Liver (tissue), 9 donors: ENCODE measurements around the gene SMPDL3A. TPM values are rescaled to one million over a fixed set of nuclear protein-coding genes. Genes with fewer than 3 reads are reported as not detected.

Source experiments
- DNase-seq: peaks from one replicate; pipeline ENCODE4 v3.0.0-alpha.2; 2017; ENCODE audit warnings: low spot score
- H3K27ac ChIP-seq, 2 donors: one replicate each; pipeline ENCODE4 v1.7.0; 2013; ENCODE audit warnings: inconsistent platforms in 2 of 2, low read length in 2 of 2, control low read depth in 1 of 2, low read depth in 1 of 2, mild to moderate bottlenecking in 1 of 2
- H3K27me3 ChIP-seq, 4 donors: one replicate each; pipeline versions ENCODE4 v1.6.1 to v1.7.0; 2013; ENCODE audit warnings: low read length in 3 of 4, inconsistent platforms in 1 of 4, mild to moderate bottlenecking in 1 of 4, moderate library complexity in 1 of 4; ENCODE audit not compliant: control insufficient read depth in 4 of 4, insufficient read depth in 4 of 4
- H3K36me3 ChIP-seq, 4 donors: one replicate each; pipeline versions ENCODE4 v1.6.1 to v1.7.0; 2013; ENCODE audit warnings: low read length in 3 of 4, mild to moderate bottlenecking in 3 of 4, low read depth in 1 of 4, moderate library complexity in 1 of 4; ENCODE audit not compliant: control insufficient read depth in 4 of 4, insufficient read depth in 3 of 4
- H3K4me1 ChIP-seq, 4 donors: one replicate each; pipeline versions ENCODE4 v1.6.1 to v1.7.0; 2013; ENCODE audit warnings: low read length in 3 of 4, mild to moderate bottlenecking in 3 of 4, moderate library complexity in 1 of 4; ENCODE audit not compliant: control insufficient read depth in 4 of 4, insufficient read depth in 4 of 4
- H3K4me3 ChIP-seq, 3 donors: one replicate each; pipeline versions ENCODE4 v1.6.1 to v1.7.0; 2013; ENCODE audit warnings: low read length in 3 of 3, control low read depth in 1 of 3, low read depth in 1 of 3, mild to moderate bottlenecking in 1 of 3
- H3K9ac ChIP-seq, 2 donors: one replicate each; pipeline ENCODE4 v1.7.0; 2013; ENCODE audit warnings: low read length in 2 of 2, mild to moderate bottlenecking in 2 of 2, moderate library complexity in 2 of 2, control low read depth in 1 of 2, low read depth in 1 of 2
- H3K9me3 ChIP-seq, 4 donors: one replicate each; pipeline versions ENCODE4 v1.6.1 to v1.7.0; 2013; ENCODE audit warnings: low read length in 3 of 4; ENCODE audit not compliant: control insufficient read depth in 4 of 4
- EGR1 ChIP-seq, 2 donors: IDR thresholded peaks; 2 replicates each; pipeline ENCODE4 v1.6.1; 2016 to 2018; ENCODE audit warnings: antibody characterized with exemption in 2 of 2, low read depth in 2 of 2
- FOXA1 ChIP-seq: IDR thresholded peaks from 2 replicates; pipeline ENCODE4 v1.6.1; 2016; ENCODE audit warnings: antibody characterized with exemption
- FOXA2 ChIP-seq: IDR thresholded peaks from 2 replicates; pipeline ENCODE4 v1.6.1; 2016; ENCODE audit warnings: antibody characterized with exemption
- GABPA ChIP-seq, 2 donors: IDR thresholded peaks in 1 of 2; conservative IDR thresholded peaks in 1 of 2; 2 replicates each; pipeline ENCODE4 v1.6.1; 2016; ENCODE audit warnings: antibody characterized with exemption in 2 of 2, mild to moderate bottlenecking in 1 of 2, moderate library complexity in 1 of 2
- HNF4A ChIP-seq, 2 donors: conservative IDR thresholded peaks; 2 replicates each; pipeline ENCODE4 v1.6.1; 2016; ENCODE audit warnings: antibody characterized with exemption in 2 of 2, mild to moderate bottlenecking in 2 of 2
- HNF4G ChIP-seq: IDR thresholded peaks from 2 replicates; pipeline ENCODE4 v1.6.1; 2016; ENCODE audit warnings: antibody characterized with exemption
- JUND ChIP-seq, 2 donors: IDR thresholded peaks; 2 replicates each; pipeline ENCODE4 v1.6.1; 2016; ENCODE audit warnings: antibody characterized with exemption in 2 of 2
- NR2F2 ChIP-seq: IDR thresholded peaks from 2 replicates; pipeline ENCODE4 v1.6.1; 2016; ENCODE audit warnings: antibody characterized with exemption
- RAD21 ChIP-seq, 2 donors: IDR thresholded peaks; 2 replicates each; pipeline ENCODE4 v1.6.1; 2016; ENCODE audit warnings: antibody characterized with exemption in 2 of 2, mild to moderate bottlenecking in 2 of 2
- RXRA ChIP-seq, 2 donors: IDR thresholded peaks; 2 replicates each; pipeline ENCODE4 v1.6.1; 2017 to 2018; ENCODE audit warnings: antibody characterized with exemption in 2 of 2, mild to moderate bottlenecking in 1 of 2
- SP1 ChIP-seq: IDR thresholded peaks from 2 replicates; pipeline ENCODE4 v1.6.1; 2018; ENCODE audit warnings: antibody characterized with exemption, mild to moderate bottlenecking
- TAF1 ChIP-seq: conservative IDR thresholded peaks from 2 replicates; pipeline ENCODE4 v1.6.1; 2016; ENCODE audit warnings: antibody characterized with exemption, mild to moderate bottlenecking
- YY1 ChIP-seq: IDR thresholded peaks from 2 replicates; pipeline ENCODE4 v1.6.1; 2016; ENCODE audit warnings: antibody characterized with exemption, mild to moderate bottlenecking
- WGBS: extraction: QIAGEN DNeasy Blood & Tissue Kit; methylation state at CpG from one replicate; pipeline ENCODE4 v1.1.7; 2013; 5-methylcytosine and 5-hydroxymethylcytosine counted together
- polyA plus RNA-seq, 2 donors: library from polyadenylated mRNA; stranded (reverse) in 1 of 2; unstranded in 1 of 2; fragments of 200-250 nt in 1 of 2; fragments of >200 nt in 1 of 2; fragmentation: Nextera tagmentation in 1 of 2; extraction: Ambion mirVana in 1 of 2; gene quantifications; one replicate each; pipeline versions ENCODE4 v1.2.1 to v1.2.3, GENCODE V29; 2013 to 2015
- total RNA-seq, 2 donors: library from RNA; depleted of rRNA; stranded (reverse); fragments of >200 nt; gene quantifications; one replicate each; pipeline ENCODE4 v1.2.3, GENCODE V29; 2014
- TF ChIP-seq, protein P1 (sequence below): IDR thresholded peaks from 2 replicates; pipeline ENCODE4 v1.6.1; 2016; ENCODE audit warnings: antibody characterized with exemption
- TF ChIP-seq, protein P2 (sequence below): IDR thresholded peaks from 2 replicates; pipeline ENCODE4 v1.6.1; 2016; ENCODE audit warnings: antibody characterized with exemption, mild to moderate bottlenecking
- TF ChIP-seq, protein P3 (sequence below): IDR thresholded peaks from 2 replicates; pipeline ENCODE4 v1.6.1; 2016; ENCODE audit warnings: antibody characterized with exemption
- TF ChIP-seq, protein P4 (sequence below): IDR thresholded peaks from 2 replicates; pipeline ENCODE4 v1.6.1; 2016; ENCODE audit warnings: antibody characterized with exemption
- TF ChIP-seq, protein P5 (sequence below): fragments of 150-350 bp; IDR thresholded peaks from 2 replicates; pipeline ENCODE4 v1.5.1; 2017; ENCODE audit warnings: improper control_type of control experiment, low read depth, low read length; ENCODE audit not compliant: missing input control
- donor health status: healthy.
- donor health status: healthy.
- donor health status: healthy.
- donor health status: healthy.
- donor health status: healthy.

Gene SMPDL3A
- total and polyA plus RNA-seq, 4 donors: 17.3 to 61.4 (median 32.3) TPM

DNA sequence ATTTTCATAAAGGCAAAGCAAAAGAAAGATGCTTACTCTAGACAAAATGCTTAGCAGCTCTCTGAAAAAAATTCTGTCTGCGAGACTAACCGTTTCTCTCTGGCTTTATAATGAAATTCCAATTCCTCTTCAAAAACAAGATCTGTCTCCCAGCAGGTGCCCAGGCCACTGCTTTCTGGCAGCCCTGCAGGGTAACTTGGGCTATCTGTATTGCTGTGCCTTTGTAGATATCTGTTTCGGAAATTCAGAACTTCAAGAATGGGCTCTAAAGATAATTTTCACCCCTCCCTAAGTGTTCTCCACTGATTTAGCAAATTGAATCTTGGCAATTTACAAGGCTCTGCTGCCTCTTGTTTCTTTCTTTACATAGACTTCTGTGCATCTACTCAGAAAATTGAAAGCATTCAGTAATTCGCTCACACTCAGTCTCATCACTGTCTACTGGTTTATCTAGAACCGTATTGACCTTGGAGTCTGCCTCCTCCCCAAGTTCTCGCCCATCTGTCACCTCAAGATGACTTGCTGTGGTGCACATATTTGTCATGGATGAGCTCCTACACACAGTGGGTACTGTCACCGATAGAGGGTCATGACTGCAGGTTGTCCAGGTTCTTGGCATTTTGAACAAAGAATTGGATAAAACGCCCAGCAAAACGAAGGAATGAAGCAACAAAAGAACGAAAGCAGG, 35.9 kb upstream of the SMPDL3A start:
- H3K27me3 ChIP-seq: no peaks in the 10 kb centered on the region
- TF ChIP-seq JUND (IDR thresholded peaks at IDR 0.05) (no peak), SP1 (no peak), RXRA (IDR thresholded peaks at IDR 0.05) (no peak), NR2F2 (no peak), HNF4G (no peak), HNF4A (conservative IDR thresholded peaks at IDR 0.05) (no peak)
- TF ChIP-seq, protein P1, sequence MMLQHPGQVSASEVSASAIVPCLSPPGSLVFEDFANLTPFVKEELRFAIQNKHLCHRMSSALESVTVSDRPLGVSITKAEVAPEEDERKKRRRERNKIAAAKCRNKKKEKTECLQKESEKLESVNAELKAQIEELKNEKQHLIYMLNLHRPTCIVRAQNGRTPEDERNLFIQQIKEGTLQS: no peak
- TF ChIP-seq, protein P2, sequence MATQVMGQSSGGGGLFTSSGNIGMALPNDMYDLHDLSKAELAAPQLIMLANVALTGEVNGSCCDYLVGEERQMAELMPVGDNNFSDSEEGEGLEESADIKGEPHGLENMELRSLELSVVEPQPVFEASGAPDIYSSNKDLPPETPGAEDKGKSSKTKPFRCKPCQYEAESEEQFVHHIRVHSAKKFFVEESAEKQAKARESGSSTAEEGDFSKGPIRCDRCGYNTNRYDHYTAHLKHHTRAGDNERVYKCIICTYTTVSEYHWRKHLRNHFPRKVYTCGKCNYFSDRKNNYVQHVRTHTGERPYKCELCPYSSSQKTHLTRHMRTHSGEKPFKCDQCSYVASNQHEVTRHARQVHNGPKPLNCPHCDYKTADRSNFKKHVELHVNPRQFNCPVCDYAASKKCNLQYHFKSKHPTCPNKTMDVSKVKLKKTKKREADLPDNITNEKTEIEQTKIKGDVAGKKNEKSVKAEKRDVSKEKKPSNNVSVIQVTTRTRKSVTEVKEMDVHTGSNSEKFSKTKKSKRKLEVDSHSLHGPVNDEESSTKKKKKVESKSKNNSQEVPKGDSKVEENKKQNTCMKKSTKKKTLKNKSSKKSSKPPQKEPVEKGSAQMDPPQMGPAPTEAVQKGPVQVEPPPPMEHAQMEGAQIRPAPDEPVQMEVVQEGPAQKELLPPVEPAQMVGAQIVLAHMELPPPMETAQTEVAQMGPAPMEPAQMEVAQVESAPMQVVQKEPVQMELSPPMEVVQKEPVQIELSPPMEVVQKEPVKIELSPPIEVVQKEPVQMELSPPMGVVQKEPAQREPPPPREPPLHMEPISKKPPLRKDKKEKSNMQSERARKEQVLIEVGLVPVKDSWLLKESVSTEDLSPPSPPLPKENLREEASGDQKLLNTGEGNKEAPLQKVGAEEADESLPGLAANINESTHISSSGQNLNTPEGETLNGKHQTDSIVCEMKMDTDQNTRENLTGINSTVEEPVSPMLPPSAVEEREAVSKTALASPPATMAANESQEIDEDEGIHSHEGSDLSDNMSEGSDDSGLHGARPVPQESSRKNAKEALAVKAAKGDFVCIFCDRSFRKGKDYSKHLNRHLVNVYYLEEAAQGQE: no peak
- H3K36me3 ChIP-seq: no peaks in the 10 kb centered on the region
- H3K27ac ChIP-seq: peak overlapping the region; percentile 64 to 72
- peaks cover 0 to 15% (median 3%) of the 10 kb centered on the region in 4 donors for H3K4me1 ChIP-seq
- DNase-seq: no peak
- H3K4me3 ChIP-seq: peak overlapping the region; percentile 27 to 71 (median 62)
- 44% methylated on average over 10 of the region's 10 CpGs for WGBS
- H3K9me3 ChIP-seq: no peaks in the 10 kb centered on the region
- H3K9ac ChIP-seq: peak overlapping the region; percentile 45 to 80

DNA sequence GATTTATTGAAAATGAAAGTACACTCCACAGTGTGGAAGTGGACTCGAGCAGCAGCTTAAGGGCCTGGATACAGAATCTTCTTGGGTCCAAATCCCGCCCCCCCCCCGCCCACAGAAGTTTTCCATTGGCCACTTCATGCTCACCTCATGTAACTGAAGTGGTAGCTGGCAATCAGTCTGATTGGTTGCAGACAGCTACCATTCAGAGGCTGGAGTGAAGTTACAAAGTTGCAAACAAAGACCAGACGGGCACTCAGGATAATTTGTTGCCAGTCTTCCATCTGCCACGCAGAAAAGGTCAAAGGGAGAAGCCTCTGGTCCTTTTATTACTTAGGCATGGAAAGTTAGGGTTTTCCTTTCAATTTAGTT, 35.4 kb upstream of the SMPDL3A start:
- WGBS: 23% methylated on average over 5 of the region's 5 CpGs
- Histone ChIP-seq H3K4me1 (peaks cover 0 to 15% (median 3%) of the 10 kb centered on the region in 4 donors), H3K9ac (peak overlapping the region in 1 of 2 donors; percentile 80), H3K27ac (peak overlapping the region; percentile 64 to 72), H3K36me3 (no peaks in the 10 kb centered on the region), H3K27me3 (no peaks in the 10 kb centered on the region), H3K4me3 (peak overlapping the region; percentile 27 to 71 (median 62)), H3K9me3 (no peaks in the 10 kb centered on the region)
- peak; percentile 41 for TF ChIP-seq FOXA2
- peak; percentile 83 for TF ChIP-seq YY1
- TF ChIP-seq EGR1 (IDR thresholded peaks at IDR 0.05; ENCODE audit: low read depth in 2 of 2): no peak
- no peak for TF ChIP-seq HNF4G
- no peak for TF ChIP-seq NR2F2
- TF ChIP-seq, protein P3, sequence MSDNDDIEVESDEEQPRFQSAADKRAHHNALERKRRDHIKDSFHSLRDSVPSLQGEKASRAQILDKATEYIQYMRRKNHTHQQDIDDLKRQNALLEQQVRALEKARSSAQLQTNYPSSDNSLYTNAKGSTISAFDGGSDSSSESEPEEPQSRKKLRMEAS: peak; percentile 49
- TF ChIP-seq, protein P2: peak; percentile 94
- TF ChIP-seq, protein P4, sequence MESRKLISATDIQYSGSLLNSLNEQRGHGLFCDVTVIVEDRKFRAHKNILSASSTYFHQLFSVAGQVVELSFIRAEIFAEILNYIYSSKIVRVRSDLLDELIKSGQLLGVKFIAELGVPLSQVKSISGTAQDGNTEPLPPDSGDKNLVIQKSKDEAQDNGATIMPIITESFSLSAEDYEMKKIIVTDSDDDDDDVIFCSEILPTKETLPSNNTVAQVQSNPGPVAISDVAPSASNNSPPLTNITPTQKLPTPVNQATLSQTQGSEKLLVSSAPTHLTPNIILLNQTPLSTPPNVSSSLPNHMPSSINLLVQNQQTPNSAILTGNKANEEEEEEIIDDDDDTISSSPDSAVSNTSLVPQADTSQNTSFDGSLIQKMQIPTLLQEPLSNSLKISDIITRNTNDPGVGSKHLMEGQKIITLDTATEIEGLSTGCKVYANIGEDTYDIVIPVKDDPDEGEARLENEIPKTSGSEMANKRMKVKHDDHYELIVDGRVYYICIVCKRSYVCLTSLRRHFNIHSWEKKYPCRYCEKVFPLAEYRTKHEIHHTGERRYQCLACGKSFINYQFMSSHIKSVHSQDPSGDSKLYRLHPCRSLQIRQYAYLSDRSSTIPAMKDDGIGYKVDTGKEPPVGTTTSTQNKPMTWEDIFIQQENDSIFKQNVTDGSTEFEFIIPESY: peak; percentile 37
- TF ChIP-seq, protein P1: no peak
- TF ChIP-seq SP1: peak; percentile 60
- TF ChIP-seq FOXA1: peak; percentile 41
- peak in 1 of 2 donors; percentile 53 for TF ChIP-seq JUND (IDR thresholded peaks at IDR 0.05)
- TF ChIP-seq, protein P5, sequence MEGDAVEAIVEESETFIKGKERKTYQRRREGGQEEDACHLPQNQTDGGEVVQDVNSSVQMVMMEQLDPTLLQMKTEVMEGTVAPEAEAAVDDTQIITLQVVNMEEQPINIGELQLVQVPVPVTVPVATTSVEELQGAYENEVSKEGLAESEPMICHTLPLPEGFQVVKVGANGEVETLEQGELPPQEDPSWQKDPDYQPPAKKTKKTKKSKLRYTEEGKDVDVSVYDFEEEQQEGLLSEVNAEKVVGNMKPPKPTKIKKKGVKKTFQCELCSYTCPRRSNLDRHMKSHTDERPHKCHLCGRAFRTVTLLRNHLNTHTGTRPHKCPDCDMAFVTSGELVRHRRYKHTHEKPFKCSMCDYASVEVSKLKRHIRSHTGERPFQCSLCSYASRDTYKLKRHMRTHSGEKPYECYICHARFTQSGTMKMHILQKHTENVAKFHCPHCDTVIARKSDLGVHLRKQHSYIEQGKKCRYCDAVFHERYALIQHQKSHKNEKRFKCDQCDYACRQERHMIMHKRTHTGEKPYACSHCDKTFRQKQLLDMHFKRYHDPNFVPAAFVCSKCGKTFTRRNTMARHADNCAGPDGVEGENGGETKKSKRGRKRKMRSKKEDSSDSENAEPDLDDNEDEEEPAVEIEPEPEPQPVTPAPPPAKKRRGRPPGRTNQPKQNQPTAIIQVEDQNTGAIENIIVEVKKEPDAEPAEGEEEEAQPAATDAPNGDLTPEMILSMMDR: no peak
- peak; percentile 55 to 56 for TF ChIP-seq RXRA (IDR thresholded peaks at IDR 0.05)
- no peak for TF ChIP-seq GABPA (IDR thresholded peaks at IDR 0.05 in 1 of 2, conservative IDR thresholded peaks at IDR 0.05 in 1 of 2)
- peak in 1 of 2 donors; percentile 16 for TF ChIP-seq RAD21 (IDR thresholded peaks at IDR 0.05)
- peak; percentile 73 for TF ChIP-seq TAF1
- peak; percentile 60 to 68 for TF ChIP-seq HNF4A (conservative IDR thresholded peaks at IDR 0.05)
- no peak for DNase-seq
